Caco-2 (cell line): ENCODE data around the gene PPP2R2B. TPM values are rescaled to one million over a fixed set of nuclear protein-coding genes. Genes with fewer than 3 reads are reported as not detected.

Source experiments
- BruUV-seq: library from RNA; stranded (reverse); fragments of 400-500 nt; replicated peaks from 2 replicates; lab custom pipeline; 2021; lab: Mats Ljungman, UMichigan
- CTCF ChIA-PET: fragments of 300-600 bp; sonication (Branson Sonifier 250); formaldehyde crosslinking; loops from one replicate; lab custom pipeline; 2022; ENCODE audit warnings: antibody characterized with exemption; lab: Charles Lee
- POLR2A ChIA-PET: fragments of 300-600 bp; sonication (Branson Sonifier 250); formaldehyde crosslinking; loops from one replicate; lab custom pipeline; 2022; ENCODE audit warnings: antibody characterized with exemption; lab: Charles Lee
- DNase-seq, 2 experiments: peaks; one replicate each; pipeline versions ENCODE4 v3.0.0 to v3.0.0-alpha.2; 2020 to 2022
- H3K27me3 ChIP-seq: replicated peaks from 2 replicates; pipeline ENCODE4 v1.6.0; 2011; ENCODE audit warnings: low read length; ENCODE audit not compliant: control insufficient read depth, insufficient read depth
- H3K36me3 ChIP-seq: 2 replicates; pipeline ENCODE4 v1.5.1; 2011; ENCODE audit warnings: low read length; ENCODE audit not compliant: control insufficient read depth, insufficient read depth
- H3K4me1 ChIP-seq: fragments of 250-450 bp; sonication (Bioruptor Pico); 2 replicates; pipeline ENCODE4 v1.5.1; 2020; ENCODE audit warnings: mild to moderate bottlenecking
- H3K4me3 ChIP-seq: 2 replicates; pipeline ENCODE4 v1.5.1; 2011; ENCODE audit warnings: low read depth, mild to moderate bottlenecking, control low read depth, low read length
- H3K9me3 ChIP-seq: fragments of 250-450 bp; sonication (Bioruptor Pico); 2 replicates; pipeline ENCODE4 v1.5.1; 2020; ENCODE audit warnings: mild to moderate bottlenecking, moderate library complexity
- H3K27ac Mint-ChIP-seq: one replicate; pipeline ENCODE4 v1.8.0; 2022; ENCODE audit warnings: mixed read lengths; ENCODE audit not compliant: unreplicated experiment
- H3K27me3 Mint-ChIP-seq: one replicate; pipeline ENCODE4 v1.8.0; 2022; ENCODE audit warnings: mixed read lengths; ENCODE audit not compliant: insufficient read depth, unreplicated experiment
- H3K36me3 Mint-ChIP-seq: one replicate; pipeline ENCODE4 v1.8.0; 2022; ENCODE audit warnings: mild to moderate bottlenecking, mixed read lengths; ENCODE audit not compliant: insufficient read depth, unreplicated experiment
- H3K4me1 Mint-ChIP-seq: one replicate; pipeline ENCODE4 v1.8.0; 2022; ENCODE audit warnings: low read depth, mixed read lengths; ENCODE audit not compliant: unreplicated experiment
- H3K4me3 Mint-ChIP-seq: one replicate; pipeline ENCODE4 v1.8.0; 2022; ENCODE audit warnings: mild to moderate bottlenecking, moderate library complexity, mixed read lengths; ENCODE audit not compliant: unreplicated experiment
- H3K9me3 Mint-ChIP-seq: one replicate; pipeline ENCODE4 v1.8.0; 2022; ENCODE audit warnings: mixed read lengths; ENCODE audit not compliant: unreplicated experiment
- CTCF ChIP-seq, 2 experiments: fragments of 200-600 bp in 1 of 2; IDR thresholded peaks; 1 replicate in 1 of 2; 2 replicates in 1 of 2; pipeline versions ENCODE4 v1.5.1 to v1.8.0; 2011 to 2022; ENCODE audit warnings: antibody characterized with exemption in 1 of 2, control low read depth in 1 of 2, inconsistent platforms in 1 of 2, low read depth in 1 of 2, low read length in 1 of 2, mild to moderate bottlenecking in 1 of 2, moderate library complexity in 1 of 2; ENCODE audit not compliant: insufficient read depth in 1 of 2, severe bottlenecking in 1 of 2, unreplicated experiment in 1 of 2
- intact Hi-C: fragments of 100-400 bp; cut with micrococcal nuclease; formaldehyde crosslinking; loops from one replicate; pipeline ENCODE4 v1.10.0; 2022; ENCODE audit not compliant: unreplicated experiment
- total RNA-seq: library from RNA; stranded (reverse); gene quantifications from 2 replicates; pipeline ENCODE4 v1.2.3, GENCODE V29; 2022

PPP2R2B gene
- total RNA-seq, 1 experiment from 2014 or later = 9.8 TPM

GRCh38 chr5:146722361-146722779 is 156.2 kb downstream of the PPP2R2B start:
- Histone ChIP-seq H3K27me3 (no peaks in the 10 kb centered on the region), H3K4me3 (no peak overlapping the region), H3K4me1 (no peaks in the 10 kb centered on the region), H3K9me3 (0 out of 2 replicates have a peak, but pooled peaks cover under 1% of the 10 kb centered on the region), H3K36me3 (no peaks in the 10 kb centered on the region)
- BruUV-seq = no TSS peak
- no peaks in the 10 kb centered on the region for H3K27me3 Mint-ChIP-seq
- CTCF ChIA-PET = no interaction called here
- intact Hi-C loops = no loop called here
- no peaks in the 10 kb centered on the region for H3K36me3 Mint-ChIP-seq
- POLR2A ChIA-PET = no interaction called here
- H3K9me3 Mint-ChIP-seq = no peaks in the 10 kb centered on the region
- no peak overlapping the region for H3K27ac Mint-ChIP-seq
- no peak overlapping the region for H3K4me3 Mint-ChIP-seq
- no peaks in the 10 kb centered on the region for H3K4me1 Mint-ChIP-seq
- no peak for DNase-seq
- no peak for TF ChIP-seq CTCF (IDR thresholded peaks at IDR 0.05; ENCODE audit: insufficient read depth in 1 of 2, low read depth in 1 of 2, low read length in 1 of 2, severe bottlenecking in 1 of 2, unreplicated experiment in 1 of 2)

GRCh38 chr5:146721073-146721815 is 157.3 kb downstream of the PPP2R2B start:
- Histone ChIP-seq H3K27me3 (no peaks in the 10 kb centered on the region), H3K9me3 (no peaks in the 10 kb centered on the region), H3K4me3 (no peak overlapping the region), H3K36me3 (no peaks in the 10 kb centered on the region), H3K4me1 (peaks cover 7% of the 10 kb centered on the region; the same call in 1 of the 2 replicates)
- H3K4me1 Mint-ChIP-seq = peaks cover 6% of the 10 kb centered on the region
- ChIA-PET CTCF (no interaction called here), POLR2A (no interaction called here)
- TF ChIP-seq CTCF (IDR thresholded peaks at IDR 0.05; ENCODE audit: insufficient read depth in 1 of 2, low read depth in 1 of 2, low read length in 1 of 2, severe bottlenecking in 1 of 2, unreplicated experiment in 1 of 2) = no peak
- no peaks in the 10 kb centered on the region for H3K9me3 Mint-ChIP-seq
- no peaks in the 10 kb centered on the region for H3K36me3 Mint-ChIP-seq
- no peaks in the 10 kb centered on the region for H3K27me3 Mint-ChIP-seq
- H3K27ac Mint-ChIP-seq = no peak overlapping the region
- no TSS peak for BruUV-seq
- no peak overlapping the region for H3K4me3 Mint-ChIP-seq
- no peak for DNase-seq
- intact Hi-C loops = no loop called here

GRCh38 chr5:146720107-146720506 is 158.4 kb downstream of the PPP2R2B start:
- Mint-ChIP-seq H3K4me3 (no peak overlapping the region), H3K9me3 (no peaks in the 10 kb centered on the region), H3K36me3 (no peaks in the 10 kb centered on the region), H3K4me1 (peaks cover 6% of the 10 kb centered on the region), H3K27ac (no peak overlapping the region), H3K27me3 (no peaks in the 10 kb centered on the region)
- Histone ChIP-seq H3K9me3 (no peaks in the 10 kb centered on the region), H3K4me3 (no peak overlapping the region), H3K4me1 (peaks cover 7% of the 10 kb centered on the region; the same call in 1 of the 2 replicates), H3K36me3 (no peaks in the 10 kb centered on the region), H3K27me3 (no peaks in the 10 kb centered on the region)
- TF ChIP-seq CTCF (IDR thresholded peaks at IDR 0.05; ENCODE audit: insufficient read depth in 1 of 2, low read depth in 1 of 2, low read length in 1 of 2, severe bottlenecking in 1 of 2, unreplicated experiment in 1 of 2) = no peak
- CTCF ChIA-PET = no interaction called here
- POLR2A ChIA-PET = no interaction called here
- no TSS peak for BruUV-seq
- DNase-seq = no peak
- intact Hi-C loops = no loop called here
